Liver (tissue), 9 donors: Measurements from ENCODE around the gene DGKB. TPM values are rescaled to one million over a fixed set of nuclear protein-coding genes. Genes with fewer than 3 reads are reported as not detected.

Source experiments
- DNase-seq: peaks from one replicate; pipeline ENCODE4 v3.0.0-alpha.2; 2017; ENCODE audit warnings: low spot score
- H3K27ac ChIP-seq, 2 donors: one replicate each; pipeline ENCODE4 v1.7.0; 2013; ENCODE audit warnings: inconsistent platforms in 2 of 2, low read length in 2 of 2, control low read depth in 1 of 2, low read depth in 1 of 2, mild to moderate bottlenecking in 1 of 2
- H3K27me3 ChIP-seq, 4 donors: one replicate each; pipeline versions ENCODE4 v1.6.1 to v1.7.0; 2013; ENCODE audit warnings: low read length in 3 of 4, inconsistent platforms in 1 of 4, mild to moderate bottlenecking in 1 of 4, moderate library complexity in 1 of 4; ENCODE audit not compliant: control insufficient read depth in 4 of 4, insufficient read depth in 4 of 4
- H3K36me3 ChIP-seq, 4 donors: one replicate each; pipeline versions ENCODE4 v1.6.1 to v1.7.0; 2013; ENCODE audit warnings: low read length in 3 of 4, mild to moderate bottlenecking in 3 of 4, low read depth in 1 of 4, moderate library complexity in 1 of 4; ENCODE audit not compliant: control insufficient read depth in 4 of 4, insufficient read depth in 3 of 4
- H3K4me1 ChIP-seq, 4 donors: one replicate each; pipeline versions ENCODE4 v1.6.1 to v1.7.0; 2013; ENCODE audit warnings: low read length in 3 of 4, mild to moderate bottlenecking in 3 of 4, moderate library complexity in 1 of 4; ENCODE audit not compliant: control insufficient read depth in 4 of 4, insufficient read depth in 4 of 4
- H3K4me3 ChIP-seq, 3 donors: one replicate each; pipeline versions ENCODE4 v1.6.1 to v1.7.0; 2013; ENCODE audit warnings: low read length in 3 of 3, control low read depth in 1 of 3, low read depth in 1 of 3, mild to moderate bottlenecking in 1 of 3
- H3K9ac ChIP-seq, 2 donors: one replicate each; pipeline ENCODE4 v1.7.0; 2013; ENCODE audit warnings: low read length in 2 of 2, mild to moderate bottlenecking in 2 of 2, moderate library complexity in 2 of 2, control low read depth in 1 of 2, low read depth in 1 of 2
- H3K9me3 ChIP-seq, 4 donors: one replicate each; pipeline versions ENCODE4 v1.6.1 to v1.7.0; 2013; ENCODE audit warnings: low read length in 3 of 4; ENCODE audit not compliant: control insufficient read depth in 4 of 4
- ATF3 ChIP-seq: IDR thresholded peaks from 2 replicates; pipeline ENCODE4 v1.6.1; 2016; ENCODE audit warnings: antibody characterized with exemption
- CTCF ChIP-seq: fragments of 150-350 bp; IDR thresholded peaks from 2 replicates; pipeline ENCODE4 v1.5.1; 2017; ENCODE audit warnings: improper control_type of control experiment, low read depth, low read length; ENCODE audit not compliant: missing input control
- FOXA1 ChIP-seq: IDR thresholded peaks from 2 replicates; pipeline ENCODE4 v1.6.1; 2016; ENCODE audit warnings: antibody characterized with exemption
- MAX ChIP-seq: IDR thresholded peaks from 2 replicates; pipeline ENCODE4 v1.6.1; 2016; ENCODE audit warnings: antibody characterized with exemption
- NR2F2 ChIP-seq: IDR thresholded peaks from 2 replicates; pipeline ENCODE4 v1.6.1; 2016; ENCODE audit warnings: antibody characterized with exemption
- REST ChIP-seq: IDR thresholded peaks from 2 replicates; pipeline ENCODE4 v1.6.1; 2016; ENCODE audit warnings: antibody characterized with exemption, mild to moderate bottlenecking
- RXRA ChIP-seq, 2 donors: IDR thresholded peaks; 2 replicates each; pipeline ENCODE4 v1.6.1; 2017 to 2018; ENCODE audit warnings: antibody characterized with exemption in 2 of 2, mild to moderate bottlenecking in 1 of 2
- SP1 ChIP-seq: IDR thresholded peaks from 2 replicates; pipeline ENCODE4 v1.6.1; 2018; ENCODE audit warnings: antibody characterized with exemption, mild to moderate bottlenecking
- YY1 ChIP-seq: IDR thresholded peaks from 2 replicates; pipeline ENCODE4 v1.6.1; 2016; ENCODE audit warnings: antibody characterized with exemption, mild to moderate bottlenecking
- ZBTB33 ChIP-seq: IDR thresholded peaks from 2 replicates; pipeline ENCODE4 v1.6.1; 2016; ENCODE audit warnings: antibody characterized with exemption
- WGBS: extraction: QIAGEN DNeasy Blood & Tissue Kit; methylation state at CpG from one replicate; pipeline ENCODE4 v1.1.7; 2013; 5-methylcytosine and 5-hydroxymethylcytosine counted together
- polyA plus RNA-seq, 2 donors: library from polyadenylated mRNA; stranded (reverse) in 1 of 2; unstranded in 1 of 2; fragments of 200-250 nt in 1 of 2; fragments of >200 nt in 1 of 2; fragmentation: Nextera tagmentation in 1 of 2; extraction: Ambion mirVana in 1 of 2; gene quantifications; one replicate each; pipeline versions ENCODE4 v1.2.1 to v1.2.3, GENCODE V29; 2013 to 2015
- total RNA-seq, 2 donors: library from RNA; depleted of rRNA; stranded (reverse); fragments of >200 nt; gene quantifications; one replicate each; pipeline ENCODE4 v1.2.3, GENCODE V29; 2014
- donor health status: healthy.
- donor health status: healthy.
- donor health status: healthy.
- donor health status: healthy.
- donor health status: healthy.

Gene DGKB
- total and polyA plus RNA-seq, 4 donors = 0.09 to 0.42 TPM; not detected in 2

- no peak for TF ChIP-seq ATF3
Observed at GRCh38 chr7:14195079-14195478, 707.5 kb downstream of the DGKB start (continued).

GRCh38 chr7:14191686-14192098 lies 710.9 kb downstream of the DGKB start:
- no peaks in the 10 kb centered on the region for H3K27me3 ChIP-seq
- no peak overlapping the region for H3K27ac ChIP-seq
- H3K9me3 ChIP-seq = peaks cover 0 to 2% (median 0%) of the 10 kb centered on the region in 4 donors
- no peaks in the 10 kb centered on the region for H3K36me3 ChIP-seq
- DNase-seq = no peak
- H3K4me1 ChIP-seq = no peaks in the 10 kb centered on the region
- no peak overlapping the region for H3K9ac ChIP-seq
- H3K4me3 ChIP-seq = no peak overlapping the region
- 86% methylated on average over 4 of the region's 4 CpGs for WGBS
- TF ChIP-seq ATF3 (no peak), REST (no peak)

GRCh38 chr7:14184292-14184864 lies 718.2 kb downstream of the DGKB start:
- peaks cover 0 to 2% (median 0%) of the 10 kb centered on the region in 4 donors for H3K9me3 ChIP-seq
- H3K9ac ChIP-seq = no peak overlapping the region
- no peaks in the 10 kb centered on the region for H3K27me3 ChIP-seq
- TF ChIP-seq ZBTB33 (no peak), NR2F2 (no peak), MAX (no peak), RXRA (IDR thresholded peaks at IDR 0.05) (no peak), CTCF (no peak), SP1 (no peak), FOXA1 (no peak), ATF3 (no peak), YY1 (no peak)
- no peaks in the 10 kb centered on the region for H3K36me3 ChIP-seq
- WGBS = 94% methylated on average over 10 of the region's 10 CpGs
- H3K4me1 ChIP-seq = no peaks in the 10 kb centered on the region
- no peak overlapping the region for H3K27ac ChIP-seq
- DNase-seq = no peak
- H3K4me3 ChIP-seq = no peak overlapping the region
